GM19240 (cell line): ENCODE data around the gene GAL3ST3.
"Not testable (repeated sequence)": the region's sequence is repeated elsewhere in the genome, so short reads cannot be mapped to it uniquely, and the experiment has no call there.

ENCODE experiments used
- DNase-seq: peaks from one replicate; pipeline ENCODE4 v3.0.0; 2011; ENCODE audit warnings: low spot score; ENCODE audit not compliant: insufficient read length

The GAL3ST3 gene, protein sequence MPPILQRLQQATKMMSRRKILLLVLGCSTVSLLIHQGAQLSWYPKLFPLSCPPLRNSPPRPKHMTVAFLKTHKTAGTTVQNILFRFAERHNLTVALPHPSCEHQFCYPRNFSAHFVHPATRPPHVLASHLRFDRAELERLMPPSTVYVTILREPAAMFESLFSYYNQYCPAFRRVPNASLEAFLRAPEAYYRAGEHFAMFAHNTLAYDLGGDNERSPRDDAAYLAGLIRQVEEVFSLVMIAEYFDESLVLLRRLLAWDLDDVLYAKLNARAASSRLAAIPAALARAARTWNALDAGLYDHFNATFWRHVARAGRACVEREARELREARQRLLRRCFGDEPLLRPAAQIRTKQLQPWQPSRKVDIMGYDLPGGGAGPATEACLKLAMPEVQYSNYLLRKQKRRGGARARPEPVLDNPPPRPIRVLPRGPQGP

DNA sequence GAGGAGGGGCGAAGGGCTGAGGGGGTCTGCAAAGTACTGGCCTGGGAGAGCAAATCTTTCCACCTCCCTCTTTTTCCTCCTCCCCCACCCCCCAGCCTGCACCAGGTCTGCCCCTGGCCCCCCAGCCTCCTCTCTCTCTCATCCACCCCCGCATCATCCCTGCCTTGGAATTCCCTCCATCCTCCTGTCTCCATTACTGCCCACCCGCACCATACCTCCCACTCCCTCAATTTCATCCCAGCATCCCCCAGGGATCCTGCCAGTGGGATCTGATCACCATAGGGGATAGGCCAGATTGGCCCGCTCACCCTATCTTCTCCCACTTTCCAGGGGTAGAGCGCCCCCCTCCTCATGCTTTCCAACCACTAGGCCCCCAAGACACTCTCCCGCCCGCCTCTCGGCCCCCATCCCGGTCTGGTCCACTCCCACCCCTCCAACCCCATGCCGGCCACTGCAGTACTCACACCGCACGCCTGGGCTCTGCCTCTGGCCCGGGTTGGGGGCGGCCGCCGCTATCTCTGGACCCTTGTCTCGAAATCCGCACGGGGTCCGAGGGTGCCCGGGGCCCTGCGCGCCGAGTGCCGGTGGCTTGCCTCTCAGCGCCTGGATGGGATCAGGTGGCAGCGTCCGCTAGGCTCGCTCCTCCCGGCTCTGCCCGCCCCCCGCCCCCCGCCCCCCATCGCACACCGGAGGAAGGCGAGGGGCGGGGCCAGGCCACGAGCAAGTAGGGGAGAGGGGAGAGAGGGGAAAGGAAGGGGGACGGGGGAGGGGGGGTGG is at the start of gene GAL3ST3:
Gene GAL3ST3 (minus strand): TSS at position 615 of the 777 bp plus-strand sequence. CDS start 3,746 bp downstream, outside the sequence.
- DNase-seq, result no peak

DNA sequence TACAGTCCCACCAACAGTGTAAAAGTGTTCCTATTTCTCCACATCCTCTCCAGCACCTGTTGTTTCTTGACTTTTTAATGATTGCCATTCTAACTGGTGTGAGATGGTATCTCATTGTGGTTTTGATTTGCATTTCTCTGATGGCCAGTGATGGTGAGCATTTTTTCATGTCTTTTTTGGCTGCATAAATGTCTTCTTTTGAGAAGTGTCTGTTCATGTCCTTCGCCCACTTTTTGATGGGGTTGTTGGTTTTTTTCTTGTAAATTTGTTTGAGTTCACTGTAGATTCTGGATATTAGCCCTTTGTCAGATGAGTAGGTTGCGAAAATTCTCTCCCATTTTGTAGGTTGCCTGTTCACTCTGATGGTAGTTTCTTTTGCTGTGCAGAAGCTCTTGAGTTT is 43.2 kb upstream of the GAL3ST3 start:
- DNase-seq, result not testable (repeated sequence)

DNA sequence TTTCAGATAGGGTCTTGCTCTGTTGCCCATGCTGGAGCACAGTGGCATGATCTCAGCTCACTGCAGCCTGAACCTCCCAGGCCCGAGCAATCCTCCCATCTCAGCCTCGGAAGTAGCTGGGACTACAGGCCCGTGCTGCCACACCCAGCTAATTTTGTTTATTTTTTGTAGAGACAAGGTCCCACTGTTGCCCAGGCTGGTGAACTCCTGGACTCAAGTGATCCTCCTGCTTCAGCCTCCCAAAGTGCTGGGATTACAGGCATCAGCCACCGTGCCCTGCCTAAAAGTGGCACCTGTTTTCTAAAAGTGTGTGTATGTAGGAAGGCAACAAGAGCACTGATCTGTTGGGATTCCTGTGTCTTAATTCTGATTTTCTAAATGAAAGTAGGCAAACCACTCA is 41.3 kb upstream of the GAL3ST3 start:
- no peak for DNase-seq

DNA sequence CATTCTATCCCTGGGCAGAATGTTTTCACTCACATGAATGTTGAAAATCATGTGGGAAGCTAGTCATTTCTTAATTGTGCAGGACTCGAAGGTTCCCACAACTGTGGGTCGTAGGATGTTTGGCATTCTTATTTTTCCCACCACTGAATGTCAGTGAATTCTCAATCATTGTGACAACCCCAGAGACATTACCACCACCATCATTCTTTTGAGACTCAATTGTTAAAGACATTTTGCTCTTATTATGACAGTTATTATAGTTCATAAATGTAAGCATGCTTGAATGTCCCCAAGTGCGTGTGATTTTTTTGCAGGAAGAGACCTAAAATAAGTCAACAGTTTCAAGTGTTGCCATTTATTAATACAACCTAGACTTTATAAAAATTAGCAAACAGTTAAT is 40.1 kb upstream of the GAL3ST3 start:
- no peak for DNase-seq

DNA sequence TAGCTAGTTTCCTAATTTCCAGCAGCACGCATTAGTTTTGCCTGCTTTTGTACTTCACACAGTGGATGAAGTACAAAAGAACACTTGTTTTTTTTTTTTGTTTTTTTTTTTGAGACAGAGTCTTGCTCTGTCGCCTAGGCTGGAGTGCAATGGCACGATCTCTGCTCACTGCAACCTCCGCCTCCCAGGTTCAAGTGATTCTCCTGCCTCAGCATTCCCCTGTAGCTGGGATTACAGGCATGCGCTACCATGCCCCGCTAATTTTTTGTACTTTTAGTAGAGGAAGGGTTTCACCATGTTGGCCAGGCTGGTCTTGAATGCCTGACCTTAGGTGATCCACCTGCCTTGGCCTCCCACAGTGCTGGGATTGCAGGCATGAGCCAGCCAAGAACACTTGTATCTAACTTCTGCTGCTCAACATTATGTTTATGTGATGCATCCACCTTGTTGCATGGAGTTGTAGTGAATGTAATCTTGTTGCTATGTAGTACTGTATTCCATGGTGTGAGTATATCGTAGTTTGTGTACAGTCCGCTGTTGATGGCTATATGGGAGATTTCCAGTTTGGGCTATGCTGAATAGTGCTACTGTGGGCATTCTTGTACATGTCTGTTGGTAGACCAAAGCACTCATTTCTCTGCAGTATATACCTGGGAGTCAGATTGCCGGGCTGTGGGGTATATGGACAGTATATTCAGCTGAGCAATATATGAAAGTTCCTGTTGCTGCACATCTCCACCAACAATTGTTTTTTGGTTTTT is 38.4 kb upstream of the GAL3ST3 start:
- DNase-seq, result no peak

DNA sequence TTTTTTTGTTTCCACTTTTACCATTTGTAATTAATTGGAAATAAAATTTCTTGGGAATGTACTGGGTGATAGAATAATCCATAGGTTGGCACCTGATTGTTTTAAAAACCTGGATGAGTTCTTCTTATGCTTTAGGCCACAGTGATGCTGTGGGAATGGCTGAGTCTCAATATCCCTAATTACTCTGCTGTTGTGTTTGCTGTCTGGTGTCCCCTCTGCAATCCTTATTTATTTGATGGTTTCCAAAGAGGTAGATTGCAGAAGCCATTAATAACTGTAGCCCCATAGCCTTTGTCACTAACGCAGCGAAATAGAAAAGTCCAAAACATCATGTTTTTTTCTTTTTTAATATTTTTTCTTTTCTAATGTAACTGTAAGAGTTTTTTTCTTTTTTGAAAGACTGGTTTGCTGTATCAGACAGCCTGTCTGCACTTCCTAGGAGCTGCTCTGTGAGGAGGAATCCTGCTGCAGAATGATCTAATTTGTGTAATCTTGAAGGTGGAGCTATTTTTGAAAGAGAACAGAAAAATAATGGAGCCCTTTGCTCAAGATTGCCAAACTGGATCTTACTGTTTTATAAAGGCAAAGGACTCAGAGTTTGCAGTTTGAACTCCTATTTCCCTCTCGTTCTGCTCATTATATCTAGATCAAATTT is 36.0 kb upstream of the GAL3ST3 start:
- no peak for DNase-seq

DNA sequence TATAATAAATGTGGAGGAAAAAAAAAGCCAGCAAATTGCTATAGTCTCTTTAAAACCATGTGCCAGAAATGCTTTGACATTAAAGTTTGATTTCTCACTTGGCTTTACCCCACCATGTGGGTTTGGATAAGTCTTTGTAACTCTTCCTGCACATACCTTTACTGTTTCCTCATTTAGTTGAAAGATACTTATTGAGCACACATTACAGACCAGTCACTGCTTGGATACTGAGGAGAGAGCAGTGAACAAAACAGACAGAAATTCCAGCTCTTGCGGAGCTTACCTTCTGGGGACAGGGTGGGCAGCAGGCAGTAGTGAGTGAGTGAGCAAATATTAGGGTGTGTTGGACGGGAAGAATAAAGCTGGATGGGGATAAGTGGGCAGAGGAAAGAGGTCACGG is 34.8 kb upstream of the GAL3ST3 start:
- DNase-seq, result no peak

DNA sequence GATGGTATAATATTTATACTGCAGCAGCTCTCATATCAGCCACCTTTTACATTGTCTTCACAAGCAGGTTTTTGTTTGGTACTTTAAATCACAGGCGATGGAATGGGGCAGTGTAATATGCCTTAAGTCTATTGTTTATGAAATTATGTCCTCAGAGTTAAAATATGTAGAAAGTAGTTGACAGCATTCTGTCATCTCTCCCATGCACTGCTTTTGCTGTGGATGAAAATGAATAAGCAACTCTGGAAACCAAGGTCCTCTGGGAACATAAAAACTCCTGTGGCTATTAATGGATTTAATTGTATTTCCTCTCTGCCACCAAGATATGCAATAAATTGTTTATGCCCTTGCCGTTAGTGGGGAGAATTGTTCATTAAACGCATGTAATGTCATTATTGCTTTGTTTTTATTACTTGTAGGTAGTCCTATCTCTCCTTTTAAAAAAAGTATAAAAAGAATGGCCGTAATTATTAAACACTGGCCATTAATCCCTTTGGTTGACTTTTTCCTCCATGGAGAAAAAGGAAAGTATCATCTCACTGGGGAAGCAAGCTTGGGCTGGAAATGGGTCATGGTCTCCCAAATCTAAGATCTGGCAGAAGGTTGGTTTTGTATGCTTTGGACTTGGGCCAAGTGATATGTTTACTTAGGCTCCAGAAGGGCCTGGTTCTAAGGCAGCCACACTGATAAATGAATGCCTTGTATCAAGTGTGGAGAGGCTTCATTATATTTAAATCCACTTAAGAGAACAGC is 34.2 kb upstream of the GAL3ST3 start:
- DNase-seq, result no peak

DNA sequence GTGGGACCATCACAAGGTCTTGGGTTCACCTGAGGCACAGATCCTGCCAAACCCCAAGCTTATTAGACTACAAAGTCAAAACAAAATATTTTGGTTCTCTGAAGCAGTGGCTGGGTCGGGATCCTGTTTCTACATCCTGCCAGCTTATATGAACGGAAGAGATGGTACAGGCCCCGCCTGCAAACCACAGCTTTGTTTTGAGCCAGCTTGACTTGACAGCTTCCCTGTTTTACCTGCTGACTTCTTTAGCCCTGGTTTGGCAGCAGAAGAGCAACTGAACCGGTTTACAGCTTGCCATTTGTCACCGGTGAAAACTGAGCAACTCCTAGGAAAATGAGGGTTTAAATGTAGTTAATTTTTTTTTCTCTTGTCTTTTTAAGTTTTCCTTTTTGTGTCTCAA is 32.5 kb upstream of the GAL3ST3 start:
- peak; percentile 65 for DNase-seq

DNA sequence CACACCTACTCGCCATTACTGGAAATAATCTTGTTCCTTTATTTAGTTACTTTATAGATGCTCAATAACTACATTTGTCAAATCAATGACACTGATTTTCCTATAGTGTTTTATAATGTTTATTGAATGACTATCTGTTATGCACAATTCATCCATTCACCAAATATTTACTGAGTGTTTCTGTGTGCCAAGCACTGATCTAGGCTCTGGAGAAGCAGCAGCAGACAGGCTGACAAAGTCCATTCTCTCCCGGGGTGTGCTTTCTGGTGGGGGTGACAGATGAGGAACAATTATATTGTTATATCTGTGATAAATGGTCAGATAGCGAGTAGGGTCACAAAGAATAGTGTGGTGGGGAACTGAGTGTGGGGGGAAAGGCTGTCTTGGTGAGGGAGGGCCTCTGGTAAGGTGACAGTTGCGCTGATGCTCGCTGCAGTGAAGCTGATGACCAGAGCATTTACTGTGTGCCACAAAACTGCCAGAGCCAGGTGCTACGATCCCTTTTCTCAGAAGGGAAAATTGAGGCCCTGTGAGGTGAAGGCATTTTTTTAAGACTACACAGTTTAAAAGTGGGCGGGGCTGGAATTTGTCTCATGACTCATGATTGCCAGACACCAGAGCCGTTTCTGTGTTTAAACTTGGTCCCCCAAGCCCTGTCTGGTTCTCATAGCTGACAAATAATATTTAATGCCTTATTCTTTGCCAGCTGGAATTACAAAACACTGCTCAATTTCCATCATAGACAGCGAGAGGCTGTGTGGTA is 31.3 kb upstream of the GAL3ST3 start:
- DNase-seq, result no peak

DNA sequence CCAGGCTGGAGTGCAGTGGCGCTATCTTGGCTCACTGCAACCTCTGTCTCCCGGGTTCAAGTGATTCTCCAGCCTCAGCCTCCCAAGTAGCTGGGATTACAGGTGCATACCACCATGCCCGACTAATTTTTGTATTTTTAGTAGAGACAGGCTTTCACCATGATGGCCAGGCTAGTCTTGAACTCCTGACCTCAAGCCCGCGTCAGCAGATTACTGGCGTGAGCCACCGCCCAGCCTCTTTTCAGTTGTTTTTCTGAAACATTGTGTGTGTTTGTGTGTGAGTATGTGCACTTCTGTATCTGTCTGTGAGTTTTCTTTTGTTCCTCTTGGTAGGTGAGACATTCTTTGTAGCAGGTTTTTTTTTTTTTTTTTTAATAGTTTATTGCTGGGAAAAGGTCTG is 30.0 kb upstream of the GAL3ST3 start:
- DNase-seq, result not testable (repeated sequence)

DNA sequence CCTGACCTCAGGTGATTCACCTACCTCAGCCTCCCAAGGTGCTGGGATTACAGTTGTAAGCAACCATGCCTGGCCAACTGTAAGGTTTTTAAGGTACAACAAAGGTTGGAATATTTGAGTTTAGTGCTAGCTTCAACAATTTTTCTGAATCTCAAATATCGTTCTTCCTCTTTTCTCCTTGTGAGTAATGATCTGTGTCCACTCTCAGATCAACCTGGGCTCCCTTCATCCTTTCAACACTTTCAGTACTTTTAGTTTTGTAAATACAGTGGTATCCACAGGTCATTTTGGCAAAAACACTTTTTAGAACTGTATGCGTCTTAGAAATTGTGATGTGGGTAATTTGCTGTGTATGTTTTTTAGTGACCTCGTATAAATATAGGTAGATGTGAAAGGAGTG is 29.0 kb upstream of the GAL3ST3 start:
- no peak for DNase-seq

DNA sequence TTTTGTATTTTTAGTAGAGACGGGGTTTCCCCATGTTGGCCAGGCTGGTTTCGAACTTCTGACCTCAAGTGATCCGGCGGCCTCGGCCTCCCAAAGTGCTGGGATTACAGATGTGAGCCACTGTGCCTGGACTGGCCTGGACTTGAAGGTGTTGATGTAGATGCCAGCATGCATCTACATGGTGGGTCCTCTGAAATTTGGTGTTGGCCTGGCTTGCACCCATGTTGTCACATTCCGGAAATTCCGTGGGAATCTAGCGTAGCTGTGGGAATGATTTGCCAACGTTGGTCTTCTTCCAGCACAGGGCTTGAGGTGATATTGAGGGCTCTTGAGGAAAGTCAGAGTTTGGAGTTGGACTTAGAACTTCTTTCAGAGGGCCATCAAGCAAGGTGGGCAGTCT is 27.6 kb upstream of the GAL3ST3 start:
- DNase-seq, result no peak

DNA sequence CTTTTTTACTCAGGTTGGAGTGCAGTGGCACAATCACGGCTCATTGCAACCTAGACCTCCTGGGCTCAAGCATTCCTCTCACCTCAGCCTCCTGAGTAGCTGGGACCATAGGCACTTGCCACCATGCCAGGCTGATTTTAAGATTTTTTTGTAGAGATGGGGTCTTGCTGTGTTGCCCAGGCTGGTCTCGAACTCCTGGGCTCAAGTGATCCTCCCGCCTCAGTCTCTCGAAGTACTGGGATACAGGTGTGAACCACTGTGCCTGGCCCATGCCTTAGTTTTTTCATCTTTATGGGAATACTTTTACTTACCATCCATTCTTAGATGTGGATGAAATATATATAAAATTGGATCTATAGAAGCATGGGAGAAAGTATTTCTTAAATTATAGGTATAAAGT is 26.3 kb upstream of the GAL3ST3 start:
- DNase-seq, result no peak

DNA sequence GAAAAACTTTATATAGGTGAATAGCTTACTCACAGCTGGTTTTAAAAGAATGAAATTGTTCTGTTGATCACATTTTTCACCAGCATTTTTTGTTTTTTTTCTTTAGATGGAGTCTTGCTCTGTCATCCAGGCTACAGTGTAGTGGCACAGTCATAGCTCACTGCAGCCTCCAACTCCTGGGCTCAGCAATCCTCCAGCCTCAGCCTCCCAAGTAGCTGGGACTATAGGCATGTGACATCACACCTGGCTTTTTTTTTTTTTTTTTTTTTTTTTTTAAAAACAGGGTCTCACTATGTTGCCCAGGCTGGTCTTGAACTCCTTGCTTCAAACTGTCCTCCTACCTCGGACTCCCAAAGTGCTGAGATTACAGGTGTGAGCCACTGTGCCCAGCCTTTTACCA is 24.7 kb upstream of the GAL3ST3 start:
- no peak for DNase-seq

DNA sequence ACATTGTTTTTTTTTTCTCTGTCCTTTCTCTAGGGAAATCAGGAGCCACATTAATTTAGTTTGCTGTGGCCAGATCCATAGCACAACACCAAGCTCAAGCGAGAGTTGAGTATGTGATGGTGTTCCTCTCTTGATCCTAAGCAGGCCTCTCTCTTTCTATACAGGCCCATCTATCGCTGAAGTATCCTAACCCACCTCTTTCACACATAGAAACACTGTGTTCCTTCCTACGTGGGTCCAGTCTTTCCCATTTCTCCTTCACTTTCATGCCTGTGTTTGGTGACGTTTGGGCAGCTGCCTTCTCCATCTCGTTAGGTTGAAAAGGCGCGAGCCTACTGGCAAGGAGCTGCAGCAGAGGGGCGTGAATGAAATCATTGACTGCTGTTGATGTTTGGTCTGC is 23.6 kb upstream of the GAL3ST3 start:
- no peak for DNase-seq

DNA sequence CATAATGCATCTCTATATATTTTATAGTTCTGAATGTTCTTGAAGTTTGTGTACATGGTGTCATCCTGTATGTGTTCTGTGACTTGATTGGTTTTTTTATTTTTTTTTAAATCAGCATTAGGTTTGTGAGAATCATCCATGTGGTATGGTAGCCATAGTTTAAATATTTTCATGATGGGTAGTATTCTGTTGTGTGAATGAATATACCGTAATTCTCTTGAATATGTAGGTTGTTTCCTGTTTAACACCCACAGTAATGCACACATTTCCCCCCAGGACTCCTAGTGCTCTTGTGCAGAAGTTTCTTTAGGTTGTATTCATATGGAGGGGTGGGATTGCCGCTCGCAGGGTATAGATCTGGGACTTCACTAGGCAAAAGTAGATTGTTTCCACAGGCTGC is 23.1 kb upstream of the GAL3ST3 start:
- no peak for DNase-seq

DNA sequence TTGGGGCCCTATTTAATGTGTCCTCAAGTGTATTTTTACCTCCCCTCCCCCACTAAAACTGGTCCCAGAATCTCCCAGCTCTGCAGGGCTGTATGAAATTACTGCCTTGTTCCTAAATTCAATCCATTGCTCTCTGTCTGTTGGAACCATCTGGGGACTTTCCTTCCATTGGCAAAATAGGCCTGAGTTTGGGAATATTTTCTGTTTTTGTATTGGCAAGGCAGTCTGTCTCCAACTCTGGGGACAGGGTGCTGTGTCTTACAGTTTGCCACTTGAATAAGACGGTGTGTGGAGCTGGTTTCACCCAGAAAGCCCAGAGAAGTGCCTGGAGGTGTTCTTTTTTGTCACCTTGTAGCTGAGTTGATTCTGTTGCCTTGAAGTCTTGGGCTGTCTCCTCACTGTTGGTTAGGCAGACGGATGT is 22.4 kb upstream of the GAL3ST3 start:
- DNase-seq, result no peak

DNA sequence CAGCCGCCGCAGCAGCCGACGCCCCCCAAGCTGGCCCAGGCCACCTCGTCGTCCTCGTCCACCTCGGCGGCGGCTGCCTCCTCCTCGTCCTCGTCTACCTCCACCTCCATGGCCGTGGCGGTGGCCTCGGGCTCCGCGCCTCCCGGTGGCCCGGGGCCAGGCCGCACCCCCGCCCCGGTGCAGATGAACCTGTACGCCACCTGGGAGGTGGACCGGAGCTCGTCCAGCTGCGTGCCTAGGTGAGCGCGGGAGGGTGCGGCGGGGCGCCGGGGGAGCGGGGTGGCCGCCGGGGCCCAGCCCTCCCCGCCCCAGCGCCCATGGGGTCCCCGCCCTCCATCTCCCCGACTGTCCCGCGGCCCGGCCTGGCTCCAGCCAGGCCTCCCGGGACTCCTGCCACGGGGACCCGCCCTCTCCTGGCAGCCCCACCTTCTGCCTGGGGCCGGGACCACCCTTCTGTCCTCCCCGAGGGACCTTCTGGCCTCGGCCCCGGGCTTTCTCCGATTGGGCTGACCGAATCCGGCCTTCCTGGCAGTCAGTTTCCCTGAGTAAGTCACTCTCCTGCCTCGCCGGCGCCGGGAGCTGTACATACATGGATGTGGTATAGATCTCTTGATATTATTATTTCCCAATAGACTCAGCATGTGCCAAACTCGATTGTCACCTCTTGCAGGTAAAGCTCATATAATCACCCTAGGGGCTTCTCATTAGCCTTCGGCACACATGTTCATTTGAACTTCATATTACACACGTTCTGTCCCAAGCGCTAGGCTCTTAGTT is 21.8 kb upstream of the GAL3ST3 start:
- DNase-seq, result no peak
